Testis (tissue), 3 donors: Measurements from ENCODE around the gene DNAH12. TPM values are rescaled to one million over a fixed set of nuclear protein-coding genes. Genes with fewer than 3 reads are reported as not detected.

Experiments used
- DNase-seq: peaks from one replicate; pipeline ENCODE4 v3.0.0-alpha.2; 2019
- H3K27ac ChIP-seq, 2 donors: fragments of 200-600 bp; sonication (generic); one replicate each; pipeline ENCODE4 v1.5.1; 2019
- H3K27me3 ChIP-seq: fragments of 200-600 bp; sonication (generic); one replicate; pipeline ENCODE4 v1.5.1; 2019
- H3K36me3 ChIP-seq: fragments of 200-600 bp; sonication (generic); one replicate; pipeline ENCODE4 v1.5.1; 2017; ENCODE audit warnings: low read depth; ENCODE audit errors: missing control alignments
- H3K4me1 ChIP-seq: fragments of 200-600 bp; sonication (generic); one replicate; pipeline ENCODE4 v1.5.1; 2019
- H3K4me3 ChIP-seq, 2 donors: fragments of 200-600 bp; sonication (generic); one replicate each; pipeline ENCODE4 v1.5.1; 2017 to 2019
- H3K9me3 ChIP-seq: fragments of 200-600 bp; sonication (generic); one replicate; pipeline ENCODE4 v1.5.1; 2017
- POLR2A ChIP-seq: fragments of 450-650 bp; IDR thresholded peaks from one replicate; pipeline ENCODE4 v1.6.1; 2017; ENCODE audit warnings: antibody characterized with exemption, mild to moderate bottlenecking, moderate library complexity
- WGBS, 2 donors: methylation state at CpG; one replicate each; pipeline ENCODE4 v1.1.5; 2018; 5-methylcytosine and 5-hydroxymethylcytosine counted together
- intact Hi-C: fragments of 100-400 bp; cut with DNase I; formaldehyde crosslinking; loops from one replicate; pipeline ENCODE4 v1.15.1; 2023; ENCODE audit warnings: low total_unique reads
- polyA plus RNA-seq: library from polyadenylated mRNA; stranded (reverse); fragments of 350-450 nt; fragmentation: Illumina TruSeq; extraction: RNeasy Lipid Tissue Mini Kit (QIAGEN cat#74804); gene quantifications from one replicate; pipeline ENCODE4 v1.2.3, GENCODE V29; 2014; ENCODE audit warnings: low read depth, low replicate concordance; ENCODE audit not compliant: insufficient read depth
- small RNA-seq, 2 donors: library from RNA; depleted of rRNA; stranded (forward); fragments of <200 nt; gene quantifications; one replicate each; pipeline ENCODE3, GENCODE V24; 2016
- total RNA-seq, 2 donors: library from RNA; depleted of rRNA; stranded (reverse); fragments of >200 nt; gene quantifications; one replicate each; pipeline ENCODE4 v1.2.3, GENCODE V29; 2016
- TF ChIP-seq, protein P1 (sequence below), 3 experiments: fragments of 450-650 bp in 2 of 3; fragments of 200-600 bp in 1 of 3; sonication (generic) in 1 of 3; IDR thresholded peaks; one replicate each; pipeline ENCODE4 v1.5.1; 2016 to 2019; ENCODE audit warnings: antibody characterized with exemption in 3 of 3, mild to moderate bottlenecking in 2 of 3, moderate library complexity in 1 of 3

DNAH12 gene
- total and polyA plus RNA-seq, 3 donors from 2014 or later: 11.3 to 19.6 (median 15.7) TPM

DNA sequence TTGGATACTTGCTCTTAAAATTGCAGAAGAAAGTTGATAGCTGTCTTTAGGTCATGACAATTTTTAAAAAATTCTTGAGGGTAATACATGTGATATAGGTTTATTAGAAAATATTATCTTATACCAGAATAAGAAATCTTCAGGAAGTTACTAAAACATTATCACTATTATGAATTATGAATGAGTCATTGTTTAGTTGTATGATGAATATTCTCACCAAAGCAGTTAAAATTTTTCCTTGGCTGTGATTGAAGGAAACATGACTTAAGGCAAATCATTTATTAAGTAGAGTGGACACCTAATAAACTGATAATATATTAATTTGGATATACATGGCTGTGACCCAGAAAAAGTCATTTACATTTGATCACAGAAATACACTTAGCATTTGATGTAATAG is 286.5 kb downstream of the DNAH12 start:
- no peak overlapping the region for H3K27ac ChIP-seq
- H3K4me1 ChIP-seq: no peaks in the 10 kb centered on the region
- H3K4me3 ChIP-seq: no peak overlapping the region
- no peaks in the 10 kb centered on the region for H3K27me3 ChIP-seq
- TF ChIP-seq POLR2A: no peak
- TF ChIP-seq, protein P1, sequence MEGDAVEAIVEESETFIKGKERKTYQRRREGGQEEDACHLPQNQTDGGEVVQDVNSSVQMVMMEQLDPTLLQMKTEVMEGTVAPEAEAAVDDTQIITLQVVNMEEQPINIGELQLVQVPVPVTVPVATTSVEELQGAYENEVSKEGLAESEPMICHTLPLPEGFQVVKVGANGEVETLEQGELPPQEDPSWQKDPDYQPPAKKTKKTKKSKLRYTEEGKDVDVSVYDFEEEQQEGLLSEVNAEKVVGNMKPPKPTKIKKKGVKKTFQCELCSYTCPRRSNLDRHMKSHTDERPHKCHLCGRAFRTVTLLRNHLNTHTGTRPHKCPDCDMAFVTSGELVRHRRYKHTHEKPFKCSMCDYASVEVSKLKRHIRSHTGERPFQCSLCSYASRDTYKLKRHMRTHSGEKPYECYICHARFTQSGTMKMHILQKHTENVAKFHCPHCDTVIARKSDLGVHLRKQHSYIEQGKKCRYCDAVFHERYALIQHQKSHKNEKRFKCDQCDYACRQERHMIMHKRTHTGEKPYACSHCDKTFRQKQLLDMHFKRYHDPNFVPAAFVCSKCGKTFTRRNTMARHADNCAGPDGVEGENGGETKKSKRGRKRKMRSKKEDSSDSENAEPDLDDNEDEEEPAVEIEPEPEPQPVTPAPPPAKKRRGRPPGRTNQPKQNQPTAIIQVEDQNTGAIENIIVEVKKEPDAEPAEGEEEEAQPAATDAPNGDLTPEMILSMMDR (IDR thresholded peaks at IDR 0.05): no peak
- no peak for DNase-seq
- peaks cover 2% of the 10 kb centered on the region for H3K36me3 ChIP-seq
- intact Hi-C loops: no loop called here
- no peaks in the 10 kb centered on the region for H3K9me3 ChIP-seq

DNA sequence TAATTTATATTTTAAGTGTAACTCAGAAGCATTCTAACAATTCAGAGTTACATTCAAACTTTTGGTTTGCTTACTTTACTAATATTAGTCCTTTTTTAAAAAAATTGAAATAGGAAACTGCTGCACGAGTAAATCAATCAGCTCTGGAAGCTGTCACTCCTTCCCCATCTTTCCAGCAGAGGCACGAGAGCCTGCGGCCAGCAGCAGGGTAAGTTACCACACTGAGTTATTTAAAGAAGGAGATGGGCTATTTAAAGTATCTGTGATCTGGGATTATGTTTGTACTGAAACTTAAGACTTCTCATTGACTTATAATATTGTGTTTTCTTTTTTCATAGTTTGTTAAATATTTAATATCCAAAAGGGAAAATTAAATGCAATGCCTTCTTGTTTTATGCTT is 287.3 kb downstream of the DNAH12 start:
- Histone ChIP-seq H3K9me3 (no peaks in the 10 kb centered on the region), H3K27ac (no peak overlapping the region), H3K4me1 (no peaks in the 10 kb centered on the region), H3K27me3 (no peaks in the 10 kb centered on the region), H3K4me3 (no peak overlapping the region), H3K36me3 (peaks cover 2% of the 10 kb centered on the region)
- DNase-seq: no peak
- WGBS, 2 donors: 62 to 71% methylated on average over 3 of the region's 3 CpGs
- intact Hi-C loops: no loop called here
- TF ChIP-seq, protein P1 (IDR thresholded peaks at IDR 0.05): no peak

DNA sequence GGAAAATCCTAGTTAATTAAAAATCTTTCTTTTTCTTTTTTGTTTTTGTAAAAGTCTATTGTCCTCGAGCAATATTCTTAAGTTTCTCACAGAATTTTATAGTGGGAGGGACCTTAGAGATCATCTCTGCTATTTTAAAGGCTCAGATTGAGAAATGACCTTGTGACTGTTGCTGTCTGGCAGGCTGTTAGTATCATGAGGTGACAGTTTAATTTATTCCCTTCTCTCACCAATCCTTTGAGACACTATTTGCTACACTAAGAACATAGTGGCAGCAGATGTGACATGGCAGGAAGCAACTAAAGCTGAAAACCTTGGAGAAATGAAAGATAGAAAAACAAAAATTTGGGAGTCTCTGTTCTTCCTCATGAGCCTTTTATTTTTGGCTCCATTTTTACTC is 291.7 kb downstream of the DNAH12 start:
- intact Hi-C loops: no loop called here
- H3K27ac ChIP-seq: peak overlapping the region; percentile 0 to 33
- no peak for DNase-seq

DNA sequence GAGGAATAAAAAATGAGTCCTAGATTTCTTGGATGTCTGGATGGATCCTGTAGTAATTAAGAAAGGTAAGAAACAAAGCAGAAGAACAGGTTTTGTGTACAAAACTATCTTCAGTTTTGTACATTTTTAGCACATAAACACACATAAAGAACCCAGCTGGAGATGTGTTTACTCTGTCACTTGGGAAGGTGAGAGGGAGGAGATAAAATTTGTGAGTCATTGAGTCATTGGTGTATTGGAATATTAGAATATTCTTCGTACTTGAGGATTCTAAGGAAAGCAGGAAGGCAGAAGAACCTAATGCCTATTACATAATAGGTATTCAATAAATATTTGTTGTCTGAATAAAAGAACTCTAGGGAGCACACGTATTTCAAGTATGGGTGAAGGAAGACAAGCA is 299.2 kb downstream of the DNAH12 start:
- DNase-seq: no peak
- intact Hi-C loops: no loop called here
- H3K4me3 ChIP-seq: no peak overlapping the region
- H3K9me3 ChIP-seq: no peaks in the 10 kb centered on the region
- no peaks in the 10 kb centered on the region for H3K27me3 ChIP-seq
- H3K27ac ChIP-seq: no peak overlapping the region
- no peaks in the 10 kb centered on the region for H3K4me1 ChIP-seq
- TF ChIP-seq, protein P1 (IDR thresholded peaks at IDR 0.05): no peak
- TF ChIP-seq POLR2A: no peak
- no peaks in the 10 kb centered on the region for H3K36me3 ChIP-seq
- 78 to 88% methylated on average over 2 of the region's 2 CpGs for WGBS, 2 donors

More for the DNA sequence above, 291.7 kb downstream of the DNAH12 start:
- Histone ChIP-seq H3K4me1 (no peaks in the 10 kb centered on the region), H3K4me3 (no peak overlapping the region), H3K9me3 (no peaks in the 10 kb centered on the region), H3K36me3 (no peaks in the 10 kb centered on the region), H3K27me3 (no peaks in the 10 kb centered on the region)
- no peak for TF ChIP-seq POLR2A
- TF ChIP-seq, protein P1 (IDR thresholded peaks at IDR 0.05): no peak
- WGBS, 2 donors: 53 to 59% methylated on average over 1 of the region's 1 CpG

Small RNA genes lying within 50 kb of the gene (small RNA-seq; reads per million reads assigned to genes)
- gene RF00019 (0 reads per million in 2 donors), gene RNU6-108P (0 reads per million in 2 donors), gene RNU6-1181P (0 reads per million in 2 donors), gene RNU6-483P (0 reads per million in 2 donors)

Other genes with a start within 250 kb of the DNAH12 start
- gene PDE12, start 11.9 kb upstream of the DNAH12 start, total RNA-seq: 10 to 100 TPM; 20.5 to 26.0 TPM
- gene PDE12, start 11.9 kb upstream of the DNAH12 start, polyA plus RNA-seq: 9.9 TPM
- 100 to 1,000 TPM; 169 to 205 TPM for gene ARF4, start 53.0 kb upstream of the DNAH12 start, total RNA-seq
- 224 TPM for gene ARF4, start 53.0 kb upstream of the DNAH12 start, polyA plus RNA-seq
- 10 to 100 TPM; 18.7 to 20.6 TPM for gene DENND6A, start 148.7 kb upstream of the DNAH12 start, total RNA-seq
- 16.0 TPM for gene DENND6A, start 148.7 kb upstream of the DNAH12 start, polyA plus RNA-seq
- gene SLMAP, start 212.0 kb upstream of the DNAH12 start, total RNA-seq: 100 to 1,000 TPM; 120 to 126 TPM
- 58.8 TPM for gene SLMAP, start 212.0 kb upstream of the DNAH12 start, polyA plus RNA-seq